HL-60 (cell line): ENCODE data around the gene SMG7.

Source experiments
- DNase-seq, 2 experiments: peaks; one replicate each; pipeline ENCODE4 v3.0.0-alpha.2; 2010 to 2020; ENCODE audit warnings: low read depth in 1 of 2, low spot score in 1 of 2
- H3K27ac ChIP-seq: fragments of 250-450 bp; sonication (Bioruptor Pico); replicated peaks from 2 replicates; pipeline ENCODE4 v1.5.1; 2020; ENCODE audit warnings: mild to moderate bottlenecking, moderate library complexity
- H3K27me3 ChIP-seq: fragments of 250-450 bp; sonication (Bioruptor Pico); 2 replicates; pipeline ENCODE4 v1.5.1; 2021; ENCODE audit warnings: mild to moderate bottlenecking, moderate library complexity; ENCODE audit not compliant: insufficient read depth, poor library complexity, severe bottlenecking
- H3K4me3 ChIP-seq: replicated peaks from 2 replicates; pipeline ENCODE4 v1.5.1; 2011; ENCODE audit warnings: mild to moderate bottlenecking, control low read depth, low read length; ENCODE audit not compliant: insufficient read depth
- GABPA ChIP-seq: IDR thresholded peaks from 2 replicates; pipeline ENCODE4 v1.6.1; 2012; ENCODE audit warnings: low read depth
- POLR2AphosphoS5 ChIP-seq: IDR thresholded peaks from 2 replicates; pipeline ENCODE4 v1.6.1; 2012; ENCODE audit warnings: low read depth
- SPI1 ChIP-seq: IDR thresholded peaks from 2 replicates; pipeline ENCODE4 v1.6.1; 2012; ENCODE audit warnings: low read depth, mild to moderate bottlenecking, borderline replicate concordance
- TF ChIP-seq, protein P1 (sequence below): IDR thresholded peaks from 2 replicates; pipeline ENCODE4 v1.6.1; 2012; ENCODE audit warnings: low read depth; ENCODE audit not compliant: insufficient replicate concordance
- TF ChIP-seq, protein P2 (sequence below): IDR thresholded peaks from one replicate; pipeline ENCODE4 v1.5.1; 2011; ENCODE audit warnings: low read length, control low read depth, inconsistent platforms; ENCODE audit not compliant: insufficient read depth

Gene SMG7

DNA sequence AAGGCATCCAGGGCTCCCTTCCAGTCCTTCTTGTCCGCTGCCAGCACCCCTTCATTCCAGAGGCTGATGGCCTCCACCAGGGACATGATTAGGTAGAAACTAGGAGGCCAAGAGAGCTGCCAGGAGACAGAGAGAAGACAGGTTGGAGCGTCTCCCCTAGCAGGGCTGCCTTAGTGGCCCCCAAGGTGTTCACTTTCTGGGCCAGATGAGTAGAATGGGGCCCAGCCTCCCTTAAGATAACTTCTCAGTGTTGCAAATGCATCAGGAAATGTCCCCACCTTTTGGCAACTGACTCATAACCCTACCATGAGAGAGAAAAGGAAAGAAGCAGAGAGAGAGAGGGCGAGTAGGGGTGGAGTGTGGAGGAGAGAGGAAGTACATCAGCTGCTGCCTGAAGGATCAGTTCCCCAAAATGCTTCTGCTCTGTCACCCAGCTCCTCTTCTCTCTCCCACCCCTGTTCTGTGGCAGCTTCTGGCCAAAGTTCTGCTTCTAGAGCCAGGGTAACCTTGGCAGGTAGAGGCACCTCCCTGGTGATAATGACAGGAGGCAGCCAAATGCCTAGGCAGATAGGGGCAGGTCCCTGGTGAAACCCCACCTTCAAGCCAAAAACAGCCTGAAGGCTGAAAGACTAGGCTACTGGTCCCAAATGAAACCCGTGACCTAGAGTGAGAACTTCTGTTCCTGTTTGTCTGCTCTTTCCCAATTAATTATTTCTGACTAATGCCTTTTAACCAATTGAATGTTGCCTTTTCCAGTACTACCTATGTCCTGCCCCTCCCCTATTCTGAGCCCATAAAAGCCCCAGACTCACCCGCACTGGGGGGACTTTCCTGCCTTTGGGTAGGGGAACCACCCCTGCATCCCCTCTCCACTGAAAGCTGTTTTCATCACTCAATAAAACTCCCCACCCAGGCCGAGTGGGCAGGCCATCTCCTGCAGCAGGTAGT lies 118.2 kb downstream of the SMG7 start, which contains the start of gene NCF2:
TSS of gene NCF2 (minus strand) at position 216 of the 948 bp plus-strand sequence. CDS start at position 86, 130 bp downstream.
- peak within 1 kb of the TSS; percentile 37 for H3K4me3 ChIP-seq
- no peaks in the 10 kb centered on the region for H3K27me3 ChIP-seq
- TF ChIP-seq SPI1 = peak; percentile 100
- TF ChIP-seq, protein P1, sequence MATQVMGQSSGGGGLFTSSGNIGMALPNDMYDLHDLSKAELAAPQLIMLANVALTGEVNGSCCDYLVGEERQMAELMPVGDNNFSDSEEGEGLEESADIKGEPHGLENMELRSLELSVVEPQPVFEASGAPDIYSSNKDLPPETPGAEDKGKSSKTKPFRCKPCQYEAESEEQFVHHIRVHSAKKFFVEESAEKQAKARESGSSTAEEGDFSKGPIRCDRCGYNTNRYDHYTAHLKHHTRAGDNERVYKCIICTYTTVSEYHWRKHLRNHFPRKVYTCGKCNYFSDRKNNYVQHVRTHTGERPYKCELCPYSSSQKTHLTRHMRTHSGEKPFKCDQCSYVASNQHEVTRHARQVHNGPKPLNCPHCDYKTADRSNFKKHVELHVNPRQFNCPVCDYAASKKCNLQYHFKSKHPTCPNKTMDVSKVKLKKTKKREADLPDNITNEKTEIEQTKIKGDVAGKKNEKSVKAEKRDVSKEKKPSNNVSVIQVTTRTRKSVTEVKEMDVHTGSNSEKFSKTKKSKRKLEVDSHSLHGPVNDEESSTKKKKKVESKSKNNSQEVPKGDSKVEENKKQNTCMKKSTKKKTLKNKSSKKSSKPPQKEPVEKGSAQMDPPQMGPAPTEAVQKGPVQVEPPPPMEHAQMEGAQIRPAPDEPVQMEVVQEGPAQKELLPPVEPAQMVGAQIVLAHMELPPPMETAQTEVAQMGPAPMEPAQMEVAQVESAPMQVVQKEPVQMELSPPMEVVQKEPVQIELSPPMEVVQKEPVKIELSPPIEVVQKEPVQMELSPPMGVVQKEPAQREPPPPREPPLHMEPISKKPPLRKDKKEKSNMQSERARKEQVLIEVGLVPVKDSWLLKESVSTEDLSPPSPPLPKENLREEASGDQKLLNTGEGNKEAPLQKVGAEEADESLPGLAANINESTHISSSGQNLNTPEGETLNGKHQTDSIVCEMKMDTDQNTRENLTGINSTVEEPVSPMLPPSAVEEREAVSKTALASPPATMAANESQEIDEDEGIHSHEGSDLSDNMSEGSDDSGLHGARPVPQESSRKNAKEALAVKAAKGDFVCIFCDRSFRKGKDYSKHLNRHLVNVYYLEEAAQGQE = peak; percentile 31
- peak; percentile 92 for TF ChIP-seq POLR2AphosphoS5
- peak; percentile 19; the same call in 1 of the 2 replicates for TF ChIP-seq GABPA
- TF ChIP-seq, protein P2, sequence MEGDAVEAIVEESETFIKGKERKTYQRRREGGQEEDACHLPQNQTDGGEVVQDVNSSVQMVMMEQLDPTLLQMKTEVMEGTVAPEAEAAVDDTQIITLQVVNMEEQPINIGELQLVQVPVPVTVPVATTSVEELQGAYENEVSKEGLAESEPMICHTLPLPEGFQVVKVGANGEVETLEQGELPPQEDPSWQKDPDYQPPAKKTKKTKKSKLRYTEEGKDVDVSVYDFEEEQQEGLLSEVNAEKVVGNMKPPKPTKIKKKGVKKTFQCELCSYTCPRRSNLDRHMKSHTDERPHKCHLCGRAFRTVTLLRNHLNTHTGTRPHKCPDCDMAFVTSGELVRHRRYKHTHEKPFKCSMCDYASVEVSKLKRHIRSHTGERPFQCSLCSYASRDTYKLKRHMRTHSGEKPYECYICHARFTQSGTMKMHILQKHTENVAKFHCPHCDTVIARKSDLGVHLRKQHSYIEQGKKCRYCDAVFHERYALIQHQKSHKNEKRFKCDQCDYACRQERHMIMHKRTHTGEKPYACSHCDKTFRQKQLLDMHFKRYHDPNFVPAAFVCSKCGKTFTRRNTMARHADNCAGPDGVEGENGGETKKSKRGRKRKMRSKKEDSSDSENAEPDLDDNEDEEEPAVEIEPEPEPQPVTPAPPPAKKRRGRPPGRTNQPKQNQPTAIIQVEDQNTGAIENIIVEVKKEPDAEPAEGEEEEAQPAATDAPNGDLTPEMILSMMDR = no peak
- peak within 1 kb of the TSS; percentile 85 for H3K27ac ChIP-seq
- DNase-seq = peak; percentile 95 to 97

DNA sequence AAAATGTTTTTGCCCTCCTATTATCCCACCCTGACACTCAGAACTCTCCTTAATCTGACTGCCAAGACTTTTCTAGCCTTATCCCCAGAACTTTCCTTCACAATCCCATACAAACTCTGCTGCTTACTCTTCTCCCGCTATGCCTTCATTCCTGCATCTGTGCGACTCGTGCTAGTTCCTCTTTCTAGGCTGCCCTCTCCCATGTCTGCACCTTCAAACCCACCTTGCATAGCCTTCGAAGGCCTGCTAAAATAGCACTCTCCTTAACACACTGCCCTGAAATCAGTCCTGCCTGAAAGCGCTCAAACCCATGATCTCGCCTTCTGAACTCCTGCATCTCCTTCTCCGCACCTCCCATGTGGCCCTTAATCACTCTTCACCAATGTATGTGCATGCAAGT lies 120.4 kb downstream of the SMG7 start:
- no peaks in the 10 kb centered on the region for H3K27me3 ChIP-seq
- DNase-seq = no peak
- TF ChIP-seq, protein P2 = no peak
- TF ChIP-seq GABPA (no peak), POLR2AphosphoS5 (no peak), SPI1 (no peak)
- TF ChIP-seq, protein P1 = no peak

DNA sequence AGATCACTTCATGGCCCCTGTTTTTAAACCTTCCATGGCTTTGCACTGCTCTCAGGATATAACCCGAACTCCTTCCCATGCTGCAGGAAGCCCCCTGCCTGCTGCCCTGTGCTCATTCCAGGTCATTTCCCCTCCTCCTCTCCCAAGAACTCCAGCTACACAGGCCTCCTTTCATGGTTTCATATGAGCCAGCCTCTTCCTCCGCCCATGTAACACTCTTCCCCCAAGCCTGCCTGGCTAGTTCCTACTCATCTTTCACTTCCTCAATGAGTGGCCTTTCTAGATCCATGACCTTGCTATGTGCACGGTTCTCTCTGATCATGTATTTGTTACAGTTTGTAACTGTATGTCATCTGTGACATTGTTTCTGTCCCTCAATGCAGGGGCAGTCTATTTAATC lies 121.1 kb downstream of the SMG7 start:
- peak in 1 of 2 experiments; percentile 74 for DNase-seq
- Histone ChIP-seq H3K4me3 (no peak overlapping the region), H3K27me3 (no peaks in the 10 kb centered on the region), H3K27ac (peak overlapping the region; percentile 60)
- TF ChIP-seq, protein P2 = no peak
- TF ChIP-seq SPI1 = peak; percentile 92

More for the DNA sequence above, 120.4 kb downstream of the SMG7 start:
- Histone ChIP-seq H3K27ac (no peak overlapping the region), H3K4me3 (no peak overlapping the region)
